NCI-H446 (cell line): ENCODE measurements around the gene MRPL43.
"Not testable (repeated sequence)": the region's sequence is repeated elsewhere in the genome, so short reads cannot be mapped to it uniquely, and the experiment has no call there.

Source experiments
- DNase-seq, 2 experiments: peaks; one replicate each; lab custom pipeline; 2025; lab: John Stamatoyannopoulos, UW

The MRPL43 gene

DNA sequence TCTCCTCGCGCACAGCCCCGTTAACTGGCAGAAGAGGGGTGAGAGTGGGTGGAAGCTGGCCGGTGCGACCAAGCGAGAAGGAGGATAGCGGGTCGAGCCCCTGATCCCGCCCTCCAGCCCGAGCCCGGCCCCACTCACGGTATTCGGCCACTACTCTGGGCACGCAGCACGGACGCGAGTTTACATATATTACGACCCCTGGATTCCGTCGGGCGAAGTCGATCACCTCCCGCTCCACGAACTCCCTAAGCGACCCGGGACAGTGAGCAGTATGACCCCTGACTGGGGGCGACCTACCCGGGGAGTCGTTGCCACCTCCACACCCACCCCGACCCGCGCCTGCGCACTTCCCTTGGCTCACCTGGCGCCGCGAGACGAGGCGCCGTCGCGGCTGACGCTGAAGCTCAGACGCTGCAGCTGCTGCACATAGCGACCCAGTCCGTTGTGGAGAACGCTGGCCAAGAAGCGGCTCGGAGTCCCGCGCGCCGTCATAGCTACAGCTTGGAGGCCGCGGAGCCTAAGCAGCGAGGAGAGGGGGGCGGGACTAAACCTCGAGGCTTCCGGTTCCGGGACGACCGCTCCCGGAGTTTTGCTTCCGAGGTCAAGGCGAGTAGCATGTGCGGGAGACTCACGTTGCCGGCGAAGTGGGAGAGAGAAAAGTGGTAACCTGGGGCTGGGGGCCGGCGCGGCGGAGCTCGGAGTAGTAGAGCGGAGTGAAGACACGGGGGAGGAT is at the start of gene MRPL43, which contains the start of gene TWNK:
MRPL43 (minus strand) TSS at position 546 of the 733 bp plus-strand sequence; CDS start at position 492, 54 bp downstream.
TWNK (plus strand) TSS at position 592 of the 733 bp plus-strand sequence. CDS start 668 bp downstream, outside the sequence.
- peak; percentile 44 to 69 for DNase-seq

DNA sequence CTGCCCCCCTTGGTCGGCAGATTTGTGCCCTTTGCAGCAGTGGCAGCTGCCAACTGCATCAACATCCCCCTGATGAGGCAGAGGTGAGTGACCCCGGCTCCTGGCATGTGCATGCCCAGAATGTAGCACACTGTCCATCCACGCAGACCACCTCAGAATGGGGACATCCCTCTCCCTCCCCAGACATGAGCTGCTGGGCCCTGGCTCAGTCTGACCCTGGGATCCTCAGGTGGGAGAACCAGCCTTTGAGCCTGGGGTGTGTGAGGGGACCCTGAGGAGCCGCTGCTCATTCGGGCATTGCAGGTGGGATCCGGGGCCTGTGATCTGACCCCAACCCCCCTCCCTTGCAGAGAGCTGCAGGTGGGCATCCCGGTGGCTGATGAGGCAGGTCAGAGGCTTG is 49.4 kb upstream of the MRPL43 start:
- no peak for DNase-seq

DNA sequence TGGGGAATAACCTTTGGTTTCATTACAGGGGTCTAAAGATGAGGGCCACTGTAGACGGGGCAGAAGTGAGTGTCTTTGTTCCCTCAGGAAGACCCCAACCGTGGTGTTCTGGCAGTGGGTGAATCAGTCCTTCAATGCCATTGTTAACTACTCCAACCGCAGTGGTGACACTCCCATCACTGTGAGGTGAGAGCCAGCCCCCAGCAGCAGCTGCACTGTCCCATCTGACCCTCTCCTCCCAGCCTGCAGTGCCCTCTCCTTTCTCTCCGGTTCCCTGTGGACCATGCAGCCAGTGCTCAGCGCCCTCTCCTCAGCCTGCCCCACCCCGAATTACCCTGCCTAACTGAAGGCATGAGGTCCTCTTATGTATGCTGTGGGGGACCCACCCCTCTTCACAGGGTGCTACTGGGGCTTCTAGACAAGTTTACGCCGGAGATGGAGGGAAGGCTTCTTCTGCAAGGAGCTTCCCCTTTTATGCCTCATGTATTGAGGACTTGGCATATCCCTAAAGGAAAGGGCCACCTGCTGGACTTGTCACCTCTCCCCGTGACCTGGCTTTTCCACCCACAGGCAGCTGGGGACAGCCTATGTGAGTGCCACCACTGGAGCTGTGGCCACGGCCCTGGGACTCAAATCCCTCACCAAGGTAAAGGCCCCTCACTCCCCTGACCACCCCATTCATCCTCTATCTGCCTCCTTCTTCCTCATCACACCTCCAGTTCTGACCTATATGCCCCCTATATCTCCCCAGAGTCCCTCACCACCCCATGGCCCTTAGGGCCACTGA is 48.8 kb upstream of the MRPL43 start:
- no peak for DNase-seq

DNA sequence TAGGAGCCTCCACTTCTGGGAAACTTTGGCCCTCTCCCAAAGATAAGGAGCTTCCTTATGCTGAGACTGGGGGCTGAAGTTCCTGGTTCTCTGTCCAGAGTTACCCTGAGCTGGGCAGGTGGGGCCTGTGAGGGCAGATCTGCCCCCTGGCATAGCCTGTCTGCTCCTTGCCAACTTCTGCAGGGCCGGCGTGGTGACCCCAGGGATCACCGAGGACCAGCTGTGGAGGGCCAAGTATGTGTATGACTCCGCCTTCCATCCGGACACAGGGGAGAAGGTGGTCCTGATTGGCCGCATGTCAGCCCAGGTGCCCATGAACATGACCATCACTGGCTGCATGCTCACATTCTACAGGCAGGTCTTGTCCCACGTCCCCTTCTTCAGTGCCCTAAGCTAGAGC is 48.0 kb upstream of the MRPL43 start:
- DNase-seq, result no peak

DNA sequence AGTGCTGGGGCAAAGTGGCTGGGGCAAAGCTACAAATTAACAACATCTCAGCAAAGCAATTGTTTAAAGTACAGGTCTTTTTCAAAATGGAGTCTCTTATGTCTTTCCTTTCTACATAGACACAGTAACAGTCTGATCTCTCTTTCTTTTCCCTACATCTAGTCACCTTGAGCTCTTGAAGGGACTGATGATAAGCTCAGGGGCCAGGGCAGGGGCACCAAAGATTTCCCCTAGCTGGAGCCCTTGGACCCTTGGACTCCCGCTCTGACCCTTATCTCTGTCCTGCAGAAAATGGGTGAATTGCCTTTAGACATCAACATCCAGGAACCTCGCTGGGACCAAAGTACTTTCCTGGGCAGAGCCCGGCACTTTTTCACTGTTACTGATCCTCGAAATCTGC is 47.1 kb upstream of the MRPL43 start:
- not testable (repeated sequence) for DNase-seq

DNA sequence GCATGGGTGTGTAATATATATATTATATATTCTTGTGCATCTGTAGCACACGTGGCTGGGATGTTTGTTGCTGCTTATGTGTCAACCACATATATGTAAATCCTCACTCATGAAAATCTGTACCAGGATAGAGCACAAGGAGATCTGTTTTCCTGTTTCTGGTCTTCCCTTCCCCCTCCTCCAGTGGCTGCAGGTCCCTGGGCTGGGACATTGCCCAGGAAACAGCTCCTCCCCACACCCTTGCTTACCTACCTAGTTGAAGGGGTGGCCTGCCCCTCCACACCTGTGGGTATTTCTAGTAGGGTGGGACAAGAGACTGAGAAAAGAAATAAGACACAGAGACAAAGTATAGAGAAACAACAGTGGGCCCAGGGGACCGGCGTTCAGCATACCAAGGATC is 46.0 kb upstream of the MRPL43 start:
- DNase-seq, result no peak

DNA sequence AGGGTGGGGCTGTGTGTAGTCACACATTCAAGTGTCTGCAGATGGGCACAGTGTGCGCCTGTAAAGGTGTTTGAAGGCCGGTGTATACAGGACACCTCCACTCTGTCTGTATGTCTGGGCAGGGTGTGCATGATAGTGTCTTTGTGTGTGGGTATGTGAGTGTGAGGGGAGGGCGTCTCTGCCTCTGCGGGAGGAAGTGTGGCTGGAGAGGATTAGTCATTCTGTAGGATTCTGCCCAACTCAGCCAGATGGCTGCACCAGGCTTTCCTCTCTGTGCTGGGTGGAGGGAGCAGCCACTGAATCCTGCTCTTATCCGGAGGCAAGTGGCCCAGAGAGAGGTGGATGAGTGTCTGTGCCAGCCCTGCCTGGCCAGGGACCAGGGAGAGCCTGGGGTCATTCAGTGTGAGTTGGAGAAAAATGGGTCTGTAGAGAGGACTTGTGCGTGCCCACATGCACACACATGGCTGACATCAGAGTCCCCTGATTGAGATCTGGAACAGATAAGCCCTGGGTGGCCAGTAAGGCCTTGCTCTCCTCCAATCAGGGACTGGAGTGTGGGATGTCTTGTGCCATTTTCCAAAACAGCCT is 45.4 kb upstream of the MRPL43 start:
- DNase-seq, result peak; percentile 42 to 72

DNA sequence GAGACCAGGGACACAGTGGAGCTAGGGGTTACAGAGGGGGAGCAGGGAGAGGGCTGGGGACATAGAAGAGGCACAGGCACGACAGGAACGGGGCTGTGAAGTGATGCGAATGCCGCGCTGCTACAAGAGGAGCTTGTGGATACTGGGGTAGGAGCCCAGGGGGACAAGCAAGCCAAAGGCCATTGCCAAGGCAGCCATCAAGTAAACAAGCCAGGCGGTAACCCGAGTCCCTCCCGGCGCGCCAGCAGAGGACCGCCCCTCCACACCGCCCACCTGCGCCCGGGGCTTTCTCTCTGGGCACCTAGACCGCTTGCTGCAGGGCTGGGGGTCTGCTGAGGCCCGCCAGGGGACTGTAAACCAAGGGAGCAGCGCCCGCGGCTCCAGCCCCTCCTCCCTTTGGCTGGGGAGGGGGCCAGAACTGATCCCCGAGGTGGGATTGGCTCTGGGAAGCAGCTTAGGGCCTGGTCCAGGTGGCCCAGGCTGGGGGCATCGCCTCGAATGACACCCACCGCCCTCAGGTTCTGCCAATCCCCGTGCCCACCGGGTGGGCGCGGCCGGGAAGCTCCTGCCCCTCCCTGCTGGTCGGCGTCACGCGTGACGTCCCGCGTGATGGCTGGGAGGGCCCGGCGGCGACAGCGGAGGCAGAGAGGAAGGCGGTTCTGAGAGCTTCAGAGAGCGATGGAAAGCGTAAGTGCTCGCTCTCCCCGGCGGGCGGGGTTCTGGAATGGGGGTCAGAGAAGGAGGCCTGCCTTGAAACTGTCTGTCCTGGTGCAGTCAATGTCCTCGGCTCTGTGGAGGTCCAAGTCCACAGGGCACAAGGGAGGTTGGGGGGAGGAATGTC is 44.7 kb upstream of the MRPL43 start:
- peak; percentile 2 to 55 for DNase-seq

DNA sequence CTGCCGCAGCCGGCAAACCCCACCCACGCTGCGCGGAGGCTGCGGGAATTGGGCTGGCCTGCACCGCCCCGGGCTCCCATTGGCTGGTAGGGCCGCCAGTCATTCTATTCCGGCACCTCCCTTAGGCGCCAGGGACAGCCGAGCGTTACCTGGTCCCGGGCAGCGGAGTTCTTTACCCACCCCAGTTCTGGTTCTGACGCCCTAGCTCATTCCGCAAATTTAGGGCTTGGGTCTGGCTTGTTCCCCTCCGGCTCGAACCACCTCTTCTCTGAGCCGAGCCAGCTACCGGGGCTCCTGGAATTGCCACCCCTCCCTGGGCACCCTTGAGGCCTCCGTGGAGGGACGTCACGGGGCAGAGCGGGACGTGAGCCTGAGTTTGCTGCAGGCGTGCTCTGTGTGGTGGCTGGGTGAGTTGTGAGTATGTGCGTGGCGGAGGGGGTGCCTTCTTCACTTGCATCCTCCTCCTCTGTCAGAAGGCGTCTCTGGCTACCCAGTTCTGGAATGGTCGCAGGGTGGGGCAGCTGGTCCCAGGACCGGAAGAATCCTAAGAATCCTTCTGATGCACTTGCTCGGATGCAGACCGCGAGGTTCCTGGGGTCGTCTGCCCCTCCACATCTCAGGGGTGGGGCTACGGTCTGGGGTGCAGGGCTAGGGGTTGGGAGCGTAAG is 44.0 kb upstream of the MRPL43 start, which contains the start of the genes PDZD7 and SFXN3:
PDZD7 (minus strand) TSS at position 2 of the 668 bp plus-strand sequence. CDS start 910 bp downstream, outside the sequence.
SFXN3 (plus strand) TSS at position 107 of the 668 bp plus-strand sequence. CDS start 3,461 bp downstream, outside the sequence.
- peak; percentile 45 to 88 for DNase-seq

DNA sequence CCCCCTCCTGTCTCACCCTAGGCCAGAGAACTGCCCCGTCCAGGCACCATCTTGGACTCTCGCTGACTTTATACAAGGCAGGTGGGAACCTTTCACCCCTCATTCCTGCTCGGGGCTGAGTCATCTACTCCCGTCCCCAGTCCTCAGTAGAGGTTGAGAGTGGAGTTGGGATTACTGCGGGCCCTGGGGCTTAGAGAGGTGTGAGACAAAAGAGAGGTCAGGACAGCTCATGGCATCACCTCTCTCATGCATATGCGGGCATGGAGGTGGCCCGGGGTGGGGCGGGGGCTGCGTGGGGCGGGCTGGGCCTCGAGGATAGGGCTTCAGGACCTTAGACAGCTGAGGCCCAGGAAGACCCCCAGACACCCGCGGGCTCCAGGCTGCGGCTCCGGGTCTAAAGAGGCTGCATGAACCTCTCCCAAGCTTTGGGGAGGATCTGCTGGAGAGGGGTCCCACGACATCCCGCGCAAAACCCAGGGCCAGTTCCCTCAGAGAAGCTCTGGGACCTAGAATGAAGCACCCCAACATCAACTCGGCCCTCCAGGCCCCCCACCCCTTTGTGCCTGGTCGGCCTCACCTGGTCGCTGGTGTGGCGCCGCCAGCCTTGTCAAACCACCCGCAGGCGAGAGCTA is 43.3 kb upstream of the MRPL43 start:
- no peak for DNase-seq

DNA sequence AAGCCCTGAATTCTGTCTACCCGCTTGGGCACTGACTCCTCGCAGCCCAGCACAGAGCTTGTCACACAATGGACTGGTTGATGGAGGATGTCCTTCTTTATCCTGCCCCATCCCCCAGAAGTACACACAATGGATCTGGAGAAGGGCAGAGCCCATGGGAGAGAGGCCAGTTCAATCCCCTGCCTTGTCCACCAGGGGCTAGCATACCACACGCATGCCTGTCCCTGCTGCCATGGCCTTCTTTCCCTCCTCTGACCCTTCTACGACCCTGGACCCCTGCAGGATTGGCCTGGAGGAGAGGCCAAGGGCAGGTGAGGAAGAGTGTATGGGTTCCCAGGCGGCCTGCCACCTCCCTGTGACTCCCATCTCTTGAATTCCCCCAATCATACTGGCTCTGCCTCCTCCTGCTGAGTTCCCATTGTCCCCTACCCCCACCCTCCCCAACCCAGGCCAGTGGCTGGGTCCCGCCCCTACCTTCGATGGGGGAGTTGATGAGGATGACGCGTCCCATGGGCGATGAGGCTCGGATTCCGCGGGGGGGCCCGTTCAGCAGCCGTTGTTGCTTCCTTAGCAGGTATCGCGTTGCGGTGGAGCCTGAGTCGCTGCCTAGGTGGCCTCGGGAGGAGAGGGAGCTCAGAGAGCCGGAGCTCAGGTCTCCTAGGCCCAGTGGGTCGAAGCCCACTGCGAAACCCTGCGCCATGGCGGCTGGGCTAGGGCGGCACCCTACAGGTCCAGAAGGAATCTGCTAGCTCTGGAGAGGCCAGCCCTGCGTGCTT is 42.4 kb upstream of the MRPL43 start:
- DNase-seq, result no peak

DNA sequence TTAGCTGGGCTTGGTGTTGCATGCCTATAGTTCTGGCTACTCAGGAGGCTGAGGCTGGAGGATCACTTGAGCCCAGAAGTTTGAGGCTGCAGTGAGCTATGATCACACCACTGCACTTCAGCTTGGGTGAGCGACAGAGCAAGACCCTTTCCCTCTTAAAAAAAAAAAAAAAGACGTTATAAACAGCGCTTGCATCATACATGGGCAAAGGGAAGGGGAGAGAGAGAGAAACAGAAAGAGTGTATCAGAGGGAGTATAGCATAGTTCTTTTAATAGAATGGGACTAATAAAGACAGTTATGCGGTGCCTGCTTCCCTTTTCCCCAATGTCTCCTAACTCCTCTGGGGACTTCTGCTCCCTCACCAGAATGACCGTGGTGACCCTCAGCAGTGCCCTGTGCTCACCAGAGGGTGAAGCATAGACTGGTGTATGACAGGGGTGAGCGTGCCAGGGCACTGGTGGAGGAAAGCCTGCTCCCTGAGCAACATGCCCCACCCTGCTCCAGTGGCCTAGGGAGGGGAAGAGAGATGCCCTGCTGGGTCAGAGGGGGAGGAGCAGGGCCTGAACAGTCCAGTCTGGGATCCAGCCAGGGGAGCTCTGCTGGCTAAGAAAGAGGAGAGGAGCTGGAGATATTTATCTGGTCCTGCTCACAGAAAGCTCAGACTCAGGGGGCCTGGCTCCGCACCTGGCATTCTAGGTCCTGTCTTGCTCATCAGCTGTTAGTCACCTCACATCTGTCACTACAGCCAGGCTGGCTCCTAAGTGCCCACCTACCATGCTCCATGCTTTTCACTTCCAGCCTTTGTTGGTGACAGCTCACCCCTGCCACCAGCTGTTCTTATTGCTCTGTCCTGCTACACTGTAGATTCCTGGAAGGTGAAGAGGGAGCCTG is 41.4 kb upstream of the MRPL43 start:
- DNase-seq, result no peak

DNA sequence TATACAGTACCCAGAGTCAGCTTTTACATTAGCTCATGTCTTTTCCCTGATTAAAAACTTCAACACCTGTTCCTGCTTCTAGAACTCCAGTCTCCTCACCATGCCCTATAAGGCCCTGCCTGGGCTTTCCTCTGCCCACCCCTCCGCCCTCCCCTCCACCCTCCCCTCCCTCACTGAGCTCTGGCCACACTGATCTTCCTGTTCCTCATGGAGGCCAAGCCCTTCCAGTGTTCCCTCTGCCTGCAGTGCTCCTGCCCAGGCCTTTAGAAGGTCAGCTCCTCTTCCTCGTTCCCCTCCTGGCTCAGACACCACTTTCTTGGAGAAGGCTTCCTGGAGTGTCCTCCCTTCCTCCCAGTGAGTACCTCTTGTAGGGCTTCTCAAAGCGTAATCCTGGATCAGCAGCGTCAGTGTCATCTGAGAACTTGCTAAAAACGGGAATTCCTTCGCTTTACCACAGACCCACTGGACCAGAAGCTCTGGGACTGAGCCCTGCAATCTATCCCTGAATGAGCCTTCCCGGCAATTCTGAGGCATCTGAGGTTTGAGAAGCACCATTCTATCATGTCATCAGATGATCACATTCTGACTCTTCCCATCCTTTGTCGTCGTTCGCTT is 39.9 kb upstream of the MRPL43 start:
- no peak for DNase-seq

DNA sequence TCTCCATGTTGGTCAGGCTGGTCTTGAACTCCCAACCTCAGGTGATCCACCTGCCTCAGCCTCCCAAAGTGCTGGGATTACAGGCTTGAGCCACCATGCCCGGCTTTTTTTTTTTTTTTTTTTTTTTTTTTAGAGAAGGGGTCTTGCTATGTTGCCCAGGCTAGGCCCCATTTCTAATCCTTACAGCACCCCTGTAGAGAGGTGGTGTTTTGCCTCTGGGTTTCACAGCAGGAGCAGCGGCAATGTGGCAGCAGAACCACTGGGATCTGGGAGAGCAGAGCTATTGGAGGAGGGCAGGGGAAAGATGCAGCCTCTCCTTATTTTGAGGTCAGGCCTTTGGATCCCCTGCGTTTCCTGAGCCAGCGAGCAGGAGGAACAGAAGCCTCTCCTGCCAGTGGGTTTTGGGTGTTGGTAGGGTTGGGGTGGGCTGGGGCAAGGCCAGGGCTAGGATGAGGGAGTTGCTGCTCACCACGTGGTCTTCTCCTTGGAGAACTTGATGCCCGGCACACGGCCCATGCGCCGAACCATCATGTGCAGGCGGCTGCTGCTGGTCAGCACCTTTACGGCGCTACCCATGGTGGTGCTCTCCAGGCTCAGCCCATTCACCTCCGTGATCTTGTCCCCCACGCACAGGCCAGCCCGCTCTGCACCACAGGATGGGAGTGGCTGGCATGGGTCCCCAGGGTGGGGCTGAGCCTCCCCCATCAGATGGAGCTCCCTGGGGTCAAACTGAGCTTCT is 35.8 kb upstream of the MRPL43 start:
- DNase-seq, result no peak

DNA sequence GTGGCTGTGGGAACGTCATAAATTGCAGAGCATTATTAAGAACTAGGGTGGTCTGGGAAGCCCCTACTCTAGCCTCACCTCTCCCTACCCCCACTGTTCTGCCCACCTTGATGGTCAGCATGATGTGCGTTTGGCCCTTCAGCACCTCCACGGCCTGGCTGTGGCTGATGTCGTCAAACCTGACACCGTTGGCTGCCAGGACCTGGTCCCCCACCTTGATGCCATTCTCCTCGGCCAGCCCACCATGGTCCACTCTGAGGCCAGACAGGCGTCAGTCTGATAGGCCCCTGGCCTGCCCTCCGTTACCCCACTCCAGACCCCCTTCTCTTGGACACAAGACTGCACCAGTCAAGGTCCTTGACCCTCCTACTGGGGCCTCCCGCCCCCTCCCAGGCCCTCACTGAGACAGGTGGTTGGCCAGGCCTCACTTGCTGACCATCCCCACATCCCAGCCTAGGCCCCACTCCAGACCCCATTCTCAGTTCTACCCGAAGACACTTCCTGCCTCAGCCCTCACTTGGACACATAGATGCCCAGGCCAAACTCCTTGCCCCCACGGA is 34.5 kb upstream of the MRPL43 start:
- no peak for DNase-seq

DNA sequence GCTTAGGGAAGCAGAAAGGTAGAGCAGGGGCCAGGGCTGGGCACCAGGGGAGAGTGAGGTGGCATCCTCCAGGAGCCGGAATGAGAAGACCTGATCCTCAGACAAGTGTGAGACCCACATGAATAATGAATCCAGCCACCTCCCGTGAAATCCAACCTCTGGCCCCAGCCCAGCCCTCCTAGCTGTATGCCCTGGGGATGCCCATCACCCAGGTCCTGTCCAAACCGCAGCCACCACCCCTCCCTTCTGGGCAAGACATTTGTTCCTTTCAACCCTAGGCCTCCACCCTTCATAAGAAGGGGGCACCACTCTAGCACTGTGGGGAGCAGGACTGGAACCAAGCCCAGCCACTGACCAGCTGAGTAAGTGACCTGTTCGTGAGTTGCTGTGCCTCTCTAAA is 33.9 kb upstream of the MRPL43 start:
- DNase-seq, result no peak

DNA sequence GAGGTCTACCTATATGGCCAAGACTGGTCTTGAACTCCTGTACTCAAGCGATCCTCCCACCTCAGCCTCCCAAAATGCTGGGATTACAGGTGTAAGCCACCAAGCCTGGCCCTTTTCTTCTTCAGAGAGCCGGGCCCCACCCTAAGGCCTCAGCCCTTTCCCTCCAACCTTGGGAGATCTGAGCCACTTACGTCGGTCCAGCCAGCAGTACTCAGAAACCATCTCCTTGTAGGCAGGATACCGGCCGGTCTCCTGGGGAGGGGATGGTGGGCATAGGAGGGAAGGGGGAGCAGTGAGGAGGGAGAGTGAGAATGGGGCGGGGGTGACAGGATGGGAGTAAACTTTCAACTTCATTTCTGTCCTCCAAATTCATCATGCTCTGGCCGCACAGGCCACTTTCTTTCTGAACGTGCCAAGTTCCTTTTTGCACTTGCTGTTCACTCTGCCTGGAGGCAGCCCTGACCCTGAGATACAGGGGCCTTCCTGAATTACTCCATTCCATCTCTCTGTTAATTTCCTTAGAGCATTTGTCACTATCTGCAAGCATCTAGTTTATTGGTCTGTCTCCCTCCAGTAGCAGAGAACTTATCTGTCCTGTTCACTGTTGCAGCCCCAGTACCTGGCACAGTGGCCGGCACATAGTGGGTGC is 33.3 kb upstream of the MRPL43 start:
- DNase-seq, result no peak
